ENCODE measurements around the gene KLHL14. TPM values are rescaled to one million over a fixed set of nuclear protein-coding genes. Genes with fewer than 3 reads are reported as not detected.

KLHL14 gene
- total and polyA plus RNA-seq, 2 of the 13 experiments (the other 11 are each of a cell fraction or from before 2014, with no cell fraction given), result 16.0 to 41.8 TPM

GRCh38 chr18:32771169-32771751 is 1.6 kb downstream of the KLHL14 start (continued):
- TF ChIP-seq ZNF564 (CRISPR knock-in tag; IDR thresholded peaks at IDR 0.05), result no peak
- 0 out of 2 replicates have a peak, but pooled peaks have one; percentile 29 for TF ChIP-seq ZNF816 (CRISPR knock-in tag; IDR thresholded peaks at IDR 0.05; ENCODE audit: borderline replicate concordance)
- 0 out of 2 replicates have a peak, but pooled peaks have one; percentile 40 for TF ChIP-seq ZNF446 (CRISPR knock-in tag; IDR thresholded peaks at IDR 0.05)
- TF ChIP-seq AGO2 (optimal IDR thresholded peaks at IDR 0.05; ENCODE audit: low read depth, low read length), result peak; percentile 23
- TF ChIP-seq ELF3 (CRISPR knock-in tag; IDR thresholded peaks at IDR 0.05), result 0 out of 2 replicates have a peak, but pooled peaks have one; percentile 27
- no peak for TF ChIP-seq ZNF468 (CRISPR knock-in tag; IDR thresholded peaks at IDR 0.05)
- TF ChIP-seq, protein P1, sequence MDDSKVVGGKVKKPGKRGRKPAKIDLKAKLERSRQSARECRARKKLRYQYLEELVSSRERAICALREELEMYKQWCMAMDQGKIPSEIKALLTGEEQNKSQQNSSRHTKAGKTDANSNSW (CRISPR knock-in tag; IDR thresholded peaks at IDR 0.05; ENCODE audit: borderline replicate concordance), result no peak
- no peak for TF ChIP-seq ZNF138 (CRISPR knock-in tag; IDR thresholded peaks at IDR 0.05; ENCODE audit: low read depth)
- TF ChIP-seq ZSCAN29 (CRISPR knock-in tag; conservative IDR thresholded peaks at IDR 0.05), result no peak
- no peak for TF ChIP-seq ZNF136 (CRISPR knock-in tag; IDR thresholded peaks at IDR 0.05; ENCODE audit: low read depth)
- TF ChIP-seq, protein P2, sequence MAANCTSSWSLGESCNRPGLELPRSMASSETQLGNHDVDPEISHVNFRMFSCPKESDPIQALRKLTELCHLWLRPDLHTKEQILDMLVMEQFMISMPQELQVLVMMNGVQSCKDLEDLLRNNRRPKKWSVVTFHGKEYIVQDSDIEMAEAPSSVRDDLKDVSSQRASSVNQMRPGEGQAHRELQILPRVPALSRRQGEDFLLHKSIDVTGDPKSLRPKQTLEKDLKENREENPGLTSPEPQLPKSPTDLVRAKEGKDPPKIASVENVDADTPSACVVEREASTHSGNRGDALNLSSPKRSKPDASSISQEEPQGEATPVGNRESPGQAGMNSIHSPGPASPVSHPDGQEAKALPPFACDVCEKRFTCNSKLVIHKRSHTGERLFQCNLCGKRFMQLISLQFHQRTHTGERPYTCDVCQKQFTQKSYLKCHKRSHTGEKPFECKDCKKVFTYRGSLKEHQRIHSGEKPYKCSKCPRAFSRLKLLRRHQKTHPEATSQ (CRISPR knock-in tag; IDR thresholded peaks at IDR 0.05; ENCODE audit: borderline replicate concordance), result no peak
- TF ChIP-seq HES4 (CRISPR knock-in tag; IDR thresholded peaks at IDR 0.05; ENCODE audit: borderline replicate concordance), result peak; percentile 38; the same call in 1 of the 2 replicates
- TF ChIP-seq SMARCC2 (IDR thresholded peaks at IDR 0.05), result no peak
- TF ChIP-seq ZNF687 (CRISPR knock-in tag; IDR thresholded peaks at IDR 0.05), result peak; percentile 4
- no peak for TF ChIP-seq ZBTB26 (CRISPR knock-in tag; IDR thresholded peaks at IDR 0.05; ENCODE audit: borderline replicate concordance)
- TF ChIP-seq ZGPAT (CRISPR knock-in tag; IDR thresholded peaks at IDR 0.05), result peak; percentile 39; the same call in 1 of the 2 replicates
- TF ChIP-seq ZNF441 (CRISPR knock-in tag; IDR thresholded peaks at IDR 0.05; ENCODE audit: borderline replicate concordance), result no peak; the same call in 1 of the 2 replicates
- no peak for TF ChIP-seq MAFG (CRISPR knock-in tag; IDR thresholded peaks at IDR 0.05)
- TF ChIP-seq ZNF790 (CRISPR knock-in tag; IDR thresholded peaks at IDR 0.05; ENCODE audit: borderline replicate concordance), result 0 out of 2 replicates have a peak, but pooled peaks have one; percentile 63
- no peak for TF ChIP-seq ZNF383 (CRISPR knock-in tag; IDR thresholded peaks at IDR 0.05; ENCODE audit: borderline replicate concordance)
- no peak for TF ChIP-seq MATR3 (CRISPR knock-in tag; IDR thresholded peaks at IDR 0.05)
- TF ChIP-seq ZNF550 (CRISPR knock-in tag; IDR thresholded peaks at IDR 0.05; ENCODE audit: borderline replicate concordance), result no peak

All from HepG2 (cell line).